Panc1 (cell line): ENCODE measurements around the gene SYP. TPM values are rescaled to one million over a fixed set of nuclear protein-coding genes. Genes with fewer than 3 reads are reported as not detected.
A peak's percentile ranks its signal among the peaks of the same experiment; 100 is the strongest.

Experiments used
- ATAC-seq: fragments of 200-7000 bp; cut with Tn5 transposase; 2 replicates; pipeline ENCODE4 v1.9.1; 2020; ENCODE audit warnings: mild to moderate bottlenecking, moderate library complexity
- BruUV-seq: library from RNA; stranded (reverse); fragments of 400-500 nt; replicated peaks from 2 replicates; lab custom pipeline; 2021; lab: Mats Ljungman, UMichigan
- CTCF ChIA-PET: fragments of 300-600 bp; sonication (Branson Sonifier 250); formaldehyde crosslinking; loops from one replicate; lab custom pipeline; 2022; ENCODE audit warnings: antibody characterized with exemption; lab: Charles Lee
- POLR2A ChIA-PET: fragments of 300-600 bp; sonication (Branson Sonifier 250); formaldehyde crosslinking; loops from one replicate; lab custom pipeline; 2022; ENCODE audit warnings: antibody characterized with exemption; lab: Charles Lee
- DNase-seq: peaks from one replicate; pipeline ENCODE4 v3.0.0-alpha.2; 2010; ENCODE audit warnings: low read depth, low spot score
- H3K27ac ChIP-seq: 2 replicates; pipeline ENCODE4 v1.5.1; 2011; ENCODE audit warnings: mild to moderate bottlenecking, low read length, inconsistent platforms
- H3K27me3 ChIP-seq: fragments of 200-500 bp; sonication (Bioruptor generic); 2 replicates; pipeline ENCODE4 v1.6.0; 2014; ENCODE audit warnings: low read length, inconsistent platforms; ENCODE audit not compliant: control insufficient read depth, insufficient read depth
- H3K36me3 ChIP-seq: fragments of 200-500 bp; sonication (Bioruptor generic); 2 replicates; pipeline ENCODE4 v1.5.1; 2014; ENCODE audit warnings: inconsistent platforms, mild to moderate bottlenecking, low read length, moderate library complexity; ENCODE audit not compliant: control insufficient read depth, insufficient read depth
- H3K4me1 ChIP-seq: 2 replicates; pipeline ENCODE4 v1.5.1; 2011; ENCODE audit warnings: inconsistent platforms, mild to moderate bottlenecking, low read length, moderate library complexity; ENCODE audit not compliant: control insufficient read depth, insufficient read depth
- H3K4me3 ChIP-seq, 2 experiments: 2 replicates each; pipeline ENCODE4 v1.5.1; 2011 to 2012; ENCODE audit warnings: low read depth in 2 of 2, low read length in 2 of 2, mild to moderate bottlenecking in 2 of 2, inconsistent platforms in 1 of 2, moderate library complexity in 1 of 2
- H3K9me3 ChIP-seq: fragments of 200-500 bp; sonication (Bioruptor generic); 2 replicates; pipeline ENCODE4 v1.5.1; 2014; ENCODE audit warnings: low read depth, mild to moderate bottlenecking, inconsistent platforms, low read length, moderate library complexity; ENCODE audit not compliant: control insufficient read depth, insufficient read depth
- POLR2AphosphoS5 ChIP-seq: IDR thresholded peaks from 2 replicates; pipeline ENCODE4 v1.6.1; 2012; ENCODE audit warnings: mild to moderate bottlenecking, low read depth, low read length, moderate library complexity
- SIN3A ChIP-seq: IDR thresholded peaks from 2 replicates; pipeline ENCODE4 v1.6.1; 2012; ENCODE audit warnings: low read depth, mild to moderate bottlenecking, low read length, moderate library complexity, borderline replicate concordance; ENCODE audit not compliant: insufficient read depth
- TCF7L2 ChIP-seq: IDR thresholded peaks from 2 replicates; pipeline ENCODE4 v1.6.1; 2011; ENCODE audit warnings: mild to moderate bottlenecking, low read depth, low read length, inconsistent platforms
- in situ Hi-C: cut with HindIII; loops from 2 replicates; pipeline ENCODE4 v1.10.0; 2016; ENCODE audit warnings: low sequenced_read_pairs, low pct_unique_long_range_greater_than_20kb
- intact Hi-C: fragments of 100-400 bp; cut with micrococcal nuclease; formaldehyde crosslinking; loops from one replicate; pipeline ENCODE4 v1.10.0; 2022; ENCODE audit not compliant: unreplicated experiment
- total RNA-seq: library from RNA; stranded (reverse); gene quantifications from one replicate; pipeline ENCODE4 v1.2.1, GENCODE V29; 2021; ENCODE audit not compliant: unreplicated experiment
- TF ChIP-seq, protein P1 (sequence below), 2 experiments: IDR thresholded peaks; 2 replicates each; pipeline ENCODE4 v1.6.1; 2011 to 2012; ENCODE audit warnings: low read depth in 2 of 2, control low read depth in 1 of 2, low read length in 1 of 2, mild to moderate bottlenecking in 1 of 2, moderate library complexity in 1 of 2; ENCODE audit not compliant: insufficient read depth in 1 of 2
- TF ChIP-seq, protein P2 (sequence below): fragments of 450-650 bp; IDR thresholded peaks from 2 replicates; pipeline ENCODE4 v1.5.1; 2017; ENCODE audit warnings: mild to moderate bottlenecking

The SYP gene
- total RNA-seq, 1 experiment from 2014 or later = 12.4 TPM

- ChIA-PET POLR2A (interaction anchor here (0.6 to 0.8 kb wide), 6 partner anchors 11 to 1466 kb away, joined by 3 to 8 read pairs (median 3); no protein-coding TSS in a partner anchor), CTCF (no interaction called here)
- peaks cover 34% of the 10 kb centered on the region for H3K4me1 ChIP-seq
- H3K27me3 ChIP-seq = no peaks in the 10 kb centered on the region
- in situ Hi-C loops = no loop called here
- H3K27ac ChIP-seq = peak within 1 kb of the TSS; percentile 90
- TF ChIP-seq, protein P1, sequence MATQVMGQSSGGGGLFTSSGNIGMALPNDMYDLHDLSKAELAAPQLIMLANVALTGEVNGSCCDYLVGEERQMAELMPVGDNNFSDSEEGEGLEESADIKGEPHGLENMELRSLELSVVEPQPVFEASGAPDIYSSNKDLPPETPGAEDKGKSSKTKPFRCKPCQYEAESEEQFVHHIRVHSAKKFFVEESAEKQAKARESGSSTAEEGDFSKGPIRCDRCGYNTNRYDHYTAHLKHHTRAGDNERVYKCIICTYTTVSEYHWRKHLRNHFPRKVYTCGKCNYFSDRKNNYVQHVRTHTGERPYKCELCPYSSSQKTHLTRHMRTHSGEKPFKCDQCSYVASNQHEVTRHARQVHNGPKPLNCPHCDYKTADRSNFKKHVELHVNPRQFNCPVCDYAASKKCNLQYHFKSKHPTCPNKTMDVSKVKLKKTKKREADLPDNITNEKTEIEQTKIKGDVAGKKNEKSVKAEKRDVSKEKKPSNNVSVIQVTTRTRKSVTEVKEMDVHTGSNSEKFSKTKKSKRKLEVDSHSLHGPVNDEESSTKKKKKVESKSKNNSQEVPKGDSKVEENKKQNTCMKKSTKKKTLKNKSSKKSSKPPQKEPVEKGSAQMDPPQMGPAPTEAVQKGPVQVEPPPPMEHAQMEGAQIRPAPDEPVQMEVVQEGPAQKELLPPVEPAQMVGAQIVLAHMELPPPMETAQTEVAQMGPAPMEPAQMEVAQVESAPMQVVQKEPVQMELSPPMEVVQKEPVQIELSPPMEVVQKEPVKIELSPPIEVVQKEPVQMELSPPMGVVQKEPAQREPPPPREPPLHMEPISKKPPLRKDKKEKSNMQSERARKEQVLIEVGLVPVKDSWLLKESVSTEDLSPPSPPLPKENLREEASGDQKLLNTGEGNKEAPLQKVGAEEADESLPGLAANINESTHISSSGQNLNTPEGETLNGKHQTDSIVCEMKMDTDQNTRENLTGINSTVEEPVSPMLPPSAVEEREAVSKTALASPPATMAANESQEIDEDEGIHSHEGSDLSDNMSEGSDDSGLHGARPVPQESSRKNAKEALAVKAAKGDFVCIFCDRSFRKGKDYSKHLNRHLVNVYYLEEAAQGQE (IDR thresholded peaks at IDR 0.05; ENCODE audit: insufficient read depth in 1 of 2, low read depth in 2 of 2, low read length in 1 of 2) = no peak
- TF ChIP-seq SIN3A (no peak), POLR2AphosphoS5 (no peak; the same call in none of the 2 replicates), TCF7L2 (no peak)
- TF ChIP-seq, protein P2, sequence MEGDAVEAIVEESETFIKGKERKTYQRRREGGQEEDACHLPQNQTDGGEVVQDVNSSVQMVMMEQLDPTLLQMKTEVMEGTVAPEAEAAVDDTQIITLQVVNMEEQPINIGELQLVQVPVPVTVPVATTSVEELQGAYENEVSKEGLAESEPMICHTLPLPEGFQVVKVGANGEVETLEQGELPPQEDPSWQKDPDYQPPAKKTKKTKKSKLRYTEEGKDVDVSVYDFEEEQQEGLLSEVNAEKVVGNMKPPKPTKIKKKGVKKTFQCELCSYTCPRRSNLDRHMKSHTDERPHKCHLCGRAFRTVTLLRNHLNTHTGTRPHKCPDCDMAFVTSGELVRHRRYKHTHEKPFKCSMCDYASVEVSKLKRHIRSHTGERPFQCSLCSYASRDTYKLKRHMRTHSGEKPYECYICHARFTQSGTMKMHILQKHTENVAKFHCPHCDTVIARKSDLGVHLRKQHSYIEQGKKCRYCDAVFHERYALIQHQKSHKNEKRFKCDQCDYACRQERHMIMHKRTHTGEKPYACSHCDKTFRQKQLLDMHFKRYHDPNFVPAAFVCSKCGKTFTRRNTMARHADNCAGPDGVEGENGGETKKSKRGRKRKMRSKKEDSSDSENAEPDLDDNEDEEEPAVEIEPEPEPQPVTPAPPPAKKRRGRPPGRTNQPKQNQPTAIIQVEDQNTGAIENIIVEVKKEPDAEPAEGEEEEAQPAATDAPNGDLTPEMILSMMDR = no peak
- H3K4me3 ChIP-seq = peak within 1 kb of the TSS; percentile 74 to 83
- peaks cover 4% of the 10 kb centered on the region; the same call in 1 of the 2 replicates for H3K36me3 ChIP-seq
- DNase-seq = no peak
- H3K9me3 ChIP-seq = no peaks in the 10 kb centered on the region
- intact Hi-C loops = no loop called here
- BruUV-seq = no TSS peak
- ATAC-seq = peak; percentile 66
These were observed 28.2 kb downstream of the SYP start, which contains the start of gene PLP2 for GRCh38 chrX:49171752-49172279. PLP2 (plus strand) TSS chrX:49171898; CDS start chrX:49172001, 103 bp downstream.

- POLR2A ChIA-PET = no interaction called here
- peaks cover 28% of the 10 kb centered on the region for H3K4me1 ChIP-seq
- TF ChIP-seq, protein P2 = no peak
- TF ChIP-seq, protein P1 (IDR thresholded peaks at IDR 0.05; ENCODE audit: insufficient read depth in 1 of 2, low read depth in 2 of 2, low read length in 1 of 2) = no peak
- TF ChIP-seq TCF7L2 = no peak
- TF ChIP-seq POLR2AphosphoS5 = no peak
- TF ChIP-seq SIN3A = no peak
- intact Hi-C loops = no loop called here
- no peak for ATAC-seq
- peak overlapping the region; percentile 38 to 64; a peak in 3 of 4 replicates for H3K4me3 ChIP-seq
- CTCF ChIA-PET = no interaction called here
- DNase-seq = no peak
- no peaks in the 10 kb centered on the region for H3K9me3 ChIP-seq
- H3K27ac ChIP-seq = peak overlapping the region; percentile 93
- no peaks in the 10 kb centered on the region for H3K36me3 ChIP-seq
- in situ Hi-C loops = no loop called here
- no peaks in the 10 kb centered on the region for H3K27me3 ChIP-seq
- BruUV-seq = no TSS peak
These were observed 32.3 kb downstream of the SYP start for GRCh38 chrX:49167740-49168108.
